Karpas-422 (cell line): Measurements from ENCODE around the gene RNF114. TPM values are rescaled to one million over a fixed set of nuclear protein-coding genes. Genes with fewer than 3 reads are reported as not detected.
A peak's percentile ranks its signal among the peaks of the same experiment; 100 is the strongest.

Experiments used
- DNase-seq: peaks from one replicate; pipeline ENCODE4 v3.0.0-alpha.2; 2015
- H2AFZ ChIP-seq: fragments of 200-600 bp; sonication (generic); 2 replicates; pipeline ENCODE4 v1.6.1; 2014; ENCODE audit warnings: antibody characterized with exemption, low read length, mixed read lengths
- H3K27ac ChIP-seq: fragments of 200-600 bp; sonication (generic); 2 replicates; pipeline ENCODE4 v1.5.1; 2014; ENCODE audit warnings: mild to moderate bottlenecking, low read length, moderate library complexity
- H3K27me3 ChIP-seq: fragments of 200-600 bp; sonication (generic); 2 replicates; pipeline ENCODE4 v1.6.1; 2014; ENCODE audit warnings: low read length, mixed read lengths
- H3K36me3 ChIP-seq: fragments of 200-600 bp; sonication (generic); 2 replicates; pipeline ENCODE4 v1.6.1; 2014; ENCODE audit warnings: low read length, mixed read lengths; ENCODE audit not compliant: insufficient read depth
- H3K4me1 ChIP-seq: fragments of 200-600 bp; sonication (generic); 2 replicates; pipeline ENCODE4 v1.6.1; 2014; ENCODE audit warnings: mild to moderate bottlenecking, low read length, mixed read lengths
- H3K4me2 ChIP-seq: fragments of 200-600 bp; sonication (generic); 2 replicates; pipeline ENCODE4 v1.6.1; 2014; ENCODE audit warnings: low read length, low read depth, mild to moderate bottlenecking; ENCODE audit not compliant: poor library complexity, severe bottlenecking
- H3K4me3 ChIP-seq: fragments of 200-600 bp; sonication (generic); 2 replicates; pipeline ENCODE4 v1.5.1; 2014; ENCODE audit warnings: mild to moderate bottlenecking, antibody characterized with exemption, low read length, mixed read lengths
- H3K79me2 ChIP-seq: fragments of 200-600 bp; sonication (generic); 2 replicates; pipeline ENCODE4 v1.6.1; 2014; ENCODE audit warnings: mild to moderate bottlenecking, low read length, mixed read lengths
- H3K9ac ChIP-seq: fragments of 200-600 bp; sonication (generic); 2 replicates; pipeline ENCODE4 v1.6.0; 2014; ENCODE audit warnings: low read length
- H3K9me2 ChIP-seq: fragments of 200-600 bp; sonication (generic), shearing (Covaris generic); replicated peaks from 2 replicates; pipeline ENCODE4 v1.6.0; 2014; ENCODE audit warnings: mild to moderate bottlenecking, low read length, moderate library complexity; ENCODE audit not compliant: insufficient read depth
- H3K9me3 ChIP-seq: fragments of 300-700, 200-600 bp; sonication (generic); 2 replicates; pipeline ENCODE4 v1.6.1; 2014; ENCODE audit warnings: low read length, mixed read lengths
- H4K20me1 ChIP-seq: fragments of 200-600 bp; sonication (generic); 2 replicates; pipeline ENCODE4 v1.6.1; 2014; ENCODE audit warnings: mild to moderate bottlenecking, antibody characterized with exemption, low read length, low read depth; ENCODE audit not compliant: insufficient read depth
- total RNA-seq: library from RNA; depleted of rRNA; stranded (reverse); fragments of >200 nt; shearing (Covaris generic); gene quantifications from 2 replicates; pipeline ENCODE4 v1.2.3, GENCODE V29; 2014; ENCODE audit warnings: low replicate concordance

The RNF114 gene
- total RNA-seq, 1 experiment from 2014 or later = 38.1 TPM

- H3K27me3 ChIP-seq = no peaks in the 10 kb centered on the region
- DNase-seq = no peak
- no peak overlapping the region for H3K27ac ChIP-seq
- H3K36me3 ChIP-seq = no peaks in the 10 kb centered on the region
- no peaks in the 10 kb centered on the region for H3K9me3 ChIP-seq
- H3K79me2 ChIP-seq = no peaks in the 10 kb centered on the region
- H3K9ac ChIP-seq = no peak overlapping the region; the same call in 1 of the 2 replicates
- no peak overlapping the region for H3K4me3 ChIP-seq
- H3K4me2 ChIP-seq = no peak overlapping the region
- H3K9me2 ChIP-seq = no peaks in the 10 kb centered on the region
- no peak overlapping the region for H2AFZ ChIP-seq
- H3K4me1 ChIP-seq = peaks cover 17% of the 10 kb centered on the region
- peaks cover 7% of the 10 kb centered on the region; the same call in 1 of the 2 replicates for H4K20me1 ChIP-seq
Observed at GRCh38 chr20:49981218-49982071, 45.2 kb downstream of the RNF114 start.

- Histone ChIP-seq H3K27ac (no peak overlapping the region), H3K4me1 (peaks cover 17% of the 10 kb centered on the region), H3K27me3 (no peaks in the 10 kb centered on the region), H3K4me2 (peak overlapping the region; percentile 69), H3K79me2 (no peaks in the 10 kb centered on the region), H3K36me3 (no peaks in the 10 kb centered on the region), H3K9ac (peak overlapping the region; percentile 48), H2AFZ (peak overlapping the region; percentile 65; the same call in 1 of the 2 replicates), H3K4me3 (peak overlapping the region; percentile 37; the same call in 1 of the 2 replicates), H4K20me1 (peaks cover 7% of the 10 kb centered on the region; the same call in 1 of the 2 replicates), H3K9me2 (no peaks in the 10 kb centered on the region), H3K9me3 (no peaks in the 10 kb centered on the region)
- no peak for DNase-seq
Observed at GRCh38 chr20:49982072-49982345, 45.8 kb downstream of the RNF114 start.

DNA sequence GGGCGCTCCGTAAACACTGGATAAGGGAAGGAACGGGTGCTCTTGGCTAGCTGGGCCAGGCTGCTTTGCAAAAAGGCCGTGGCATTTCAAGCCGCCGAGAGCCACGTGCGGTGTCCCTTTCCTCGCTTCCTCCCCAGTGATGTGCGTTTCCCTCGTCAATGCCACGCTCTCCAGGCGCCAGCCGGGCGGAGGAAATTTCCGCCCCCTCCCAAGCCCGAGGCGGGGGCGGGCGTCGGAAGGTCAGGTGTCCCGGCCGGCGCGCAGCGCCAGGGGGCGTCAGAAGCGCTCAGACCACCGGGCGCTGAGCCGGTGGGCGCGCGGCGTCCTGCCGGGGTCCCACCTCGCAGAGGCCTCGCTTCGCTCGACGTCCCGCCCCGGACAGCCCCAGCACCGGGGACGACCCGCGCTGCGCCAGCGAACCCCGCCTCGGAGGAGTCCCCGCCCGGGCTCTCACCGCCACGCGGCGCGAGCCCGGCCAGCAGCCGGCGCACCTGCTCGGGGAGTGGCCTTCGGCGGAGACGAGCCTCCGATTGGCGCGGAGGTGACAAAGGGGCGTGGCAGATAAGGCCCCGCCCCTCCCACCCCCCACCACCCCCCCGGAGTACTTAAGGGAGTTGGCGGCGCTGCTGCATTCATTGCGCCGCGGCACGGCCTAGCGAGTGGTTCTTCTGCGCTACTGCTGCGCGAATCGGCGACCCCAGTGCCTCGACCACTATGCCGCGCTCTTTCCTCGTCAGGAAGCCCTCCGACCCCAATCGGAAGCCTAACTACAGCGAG is 46.3 kb downstream of the RNF114 start, which contains the start of gene SNAI1:
Gene SNAI1, plus strand, starts transcription at position 635 of the 777 bp plus-strand sequence. Its CDS starts 80 bp downstream, at position 715.
- Histone ChIP-seq H3K9ac (peak within 1 kb of the TSS; percentile 48), H3K4me2 (peak within 1 kb of the TSS; percentile 69), H2AFZ (peak within 1 kb of the TSS; percentile 65; the same call in 1 of the 2 replicates), H3K9me3 (no peaks in the 10 kb centered on the region), H3K4me1 (peaks cover 17% of the 10 kb centered on the region), H3K79me2 (no peaks in the 10 kb centered on the region), H3K27ac (no peak within 1 kb of the TSS), H3K27me3 (no peaks in the 10 kb centered on the region), H4K20me1 (peaks cover 7% of the 10 kb centered on the region; the same call in 1 of the 2 replicates), H3K36me3 (no peaks in the 10 kb centered on the region), H3K9me2 (no peaks in the 10 kb centered on the region), H3K4me3 (peak within 1 kb of the TSS; percentile 37; the same call in 1 of the 2 replicates)
- DNase-seq = peak; percentile 94

GRCh38 chr20:49983123-49983847 is 47.1 kb downstream of the RNF114 start:
- Histone ChIP-seq H3K9ac (0 out of 2 replicates have a peak overlapping the region, but pooled peaks have one; percentile 35), H4K20me1 (peaks cover 7% of the 10 kb centered on the region; the same call in 1 of the 2 replicates), H3K4me3 (no peak overlapping the region), H2AFZ (no peak overlapping the region), H3K4me2 (peak overlapping the region; percentile 42), H3K27ac (no peak overlapping the region), H3K9me2 (no peaks in the 10 kb centered on the region), H3K9me3 (no peaks in the 10 kb centered on the region), H3K4me1 (peaks cover 17% of the 10 kb centered on the region), H3K79me2 (no peaks in the 10 kb centered on the region), H3K36me3 (no peaks in the 10 kb centered on the region), H3K27me3 (no peaks in the 10 kb centered on the region)
- DNase-seq = peak; percentile 20

GRCh38 chr20:49983848-49984408 is 47.7 kb downstream of the RNF114 start:
- Histone ChIP-seq H3K27ac (no peak overlapping the region), H3K4me2 (no peak overlapping the region), H3K27me3 (no peaks in the 10 kb centered on the region), H3K9me2 (no peaks in the 10 kb centered on the region), H4K20me1 (peaks cover 7% of the 10 kb centered on the region; the same call in 1 of the 2 replicates), H3K79me2 (no peaks in the 10 kb centered on the region), H3K9me3 (no peaks in the 10 kb centered on the region), H3K4me3 (no peak overlapping the region), H3K4me1 (peaks cover 17% of the 10 kb centered on the region), H2AFZ (no peak overlapping the region), H3K9ac (no peak overlapping the region), H3K36me3 (no peaks in the 10 kb centered on the region)
- peak; percentile 35 for DNase-seq

DNA sequence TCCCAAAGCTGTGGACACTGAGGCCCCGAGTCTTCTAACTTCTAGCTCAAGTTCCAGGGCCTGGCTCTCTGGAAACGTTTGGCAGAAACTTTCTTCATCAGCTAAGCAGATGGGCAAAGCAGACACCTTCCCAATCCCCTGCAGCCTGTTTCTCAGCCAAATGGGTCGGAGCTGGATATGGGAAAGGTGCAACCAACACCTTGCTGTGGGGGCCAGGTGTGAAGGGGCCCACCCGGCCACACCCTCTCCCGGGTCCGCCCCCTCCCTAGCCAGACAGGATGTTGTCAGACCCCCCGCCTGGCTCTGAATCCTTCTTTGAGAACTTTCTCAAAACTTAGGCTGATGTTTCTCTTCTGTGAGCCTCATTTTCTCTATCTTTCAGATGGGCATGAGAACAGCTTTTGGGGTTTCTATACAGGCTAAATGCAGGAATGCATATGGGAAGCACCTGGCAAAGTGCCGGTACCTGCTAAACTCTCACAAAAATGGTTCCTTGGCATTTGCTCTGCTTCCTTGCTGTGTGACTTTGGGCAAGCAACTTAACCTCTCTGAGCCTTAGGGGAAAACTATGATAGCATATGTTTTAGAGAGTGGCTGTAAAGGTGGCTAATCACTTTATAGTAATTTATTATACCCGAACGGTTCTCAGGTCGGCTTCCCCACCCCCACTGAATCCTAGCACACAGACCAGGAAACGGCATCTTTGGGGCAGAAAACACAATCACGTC is 48.4 kb downstream of the RNF114 start:
- Histone ChIP-seq H3K4me3 (no peak overlapping the region), H3K79me2 (no peaks in the 10 kb centered on the region), H3K4me1 (peaks cover 12% of the 10 kb centered on the region), H2AFZ (no peak overlapping the region), H3K4me2 (no peak overlapping the region), H3K9me3 (no peaks in the 10 kb centered on the region), H3K27me3 (no peaks in the 10 kb centered on the region), H3K9me2 (no peaks in the 10 kb centered on the region), H3K36me3 (no peaks in the 10 kb centered on the region), H4K20me1 (peaks cover 7% of the 10 kb centered on the region; the same call in 1 of the 2 replicates), H3K27ac (no peak overlapping the region), H3K9ac (no peak overlapping the region)
- peak; percentile 28 for DNase-seq

DNA sequence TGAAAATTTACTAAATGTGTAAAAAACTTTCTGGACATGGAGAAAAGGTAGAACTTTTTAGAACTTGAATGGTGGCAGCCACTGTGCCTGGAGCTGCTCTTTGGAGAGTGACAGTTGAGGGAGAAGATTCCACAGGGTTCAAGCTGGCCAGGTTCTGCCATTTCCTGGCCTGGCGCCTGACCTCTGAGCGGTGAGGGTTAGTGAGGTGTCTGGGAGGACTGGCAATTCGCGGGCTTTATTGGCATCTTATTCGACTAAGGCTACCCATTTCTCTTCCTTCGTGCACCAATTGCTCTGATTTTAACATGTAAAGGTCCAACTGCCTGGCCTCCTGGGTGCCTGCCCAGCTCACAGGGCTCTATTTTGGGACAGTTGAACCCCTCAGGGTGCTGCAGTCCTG is 49.0 kb downstream of the RNF114 start:
- no peak overlapping the region for H3K4me2 ChIP-seq
- H3K9me3 ChIP-seq = no peaks in the 10 kb centered on the region
- H3K79me2 ChIP-seq = no peaks in the 10 kb centered on the region
- no peaks in the 10 kb centered on the region for H3K36me3 ChIP-seq
- no peaks in the 10 kb centered on the region for H3K27me3 ChIP-seq
- H3K9me2 ChIP-seq = no peaks in the 10 kb centered on the region
- no peak overlapping the region for H2AFZ ChIP-seq
- peaks cover 7% of the 10 kb centered on the region; the same call in 1 of the 2 replicates for H4K20me1 ChIP-seq
- peaks cover 12% of the 10 kb centered on the region for H3K4me1 ChIP-seq
- H3K27ac ChIP-seq = no peak overlapping the region
- no peak overlapping the region for H3K4me3 ChIP-seq
- H3K9ac ChIP-seq = no peak overlapping the region
- no peak for DNase-seq
